ENCODE data around the gene SNPH.
"Not testable (repeated sequence)": the region's sequence is repeated elsewhere in the genome, so short reads cannot be mapped to it uniquely, and the experiment has no call there.

The SNPH gene

GRCh38 chr20:1343446-1344124 lies 77.5 kb downstream of the SNPH start:
- not testable (repeated sequence) for DNase-seq

GRCh38 chr20:1345030-1345755 lies 79.1 kb downstream of the SNPH start:
- no peak for DNase-seq

GRCh38 chr20:1345756-1346093 lies 79.6 kb downstream of the SNPH start:
- no peak for DNase-seq

- DNase-seq, result no peak
These were observed 80.3 kb downstream of the SNPH start for GRCh38 chr20:1346315-1346969.

- DNase-seq, result no peak
These were observed 87.9 kb downstream of the SNPH start for GRCh38 chr20:1353956-1354355.

GRCh38 chr20:1357921-1358671 lies 92.0 kb downstream of the SNPH start:
- DNase-seq, result no peak

Measured in inflammatory macrophage treated with lipopolysaccharide for 4 hours (primary cell).